ENCODE data around the gene CARMIL1.

CARMIL1 gene

DNA sequence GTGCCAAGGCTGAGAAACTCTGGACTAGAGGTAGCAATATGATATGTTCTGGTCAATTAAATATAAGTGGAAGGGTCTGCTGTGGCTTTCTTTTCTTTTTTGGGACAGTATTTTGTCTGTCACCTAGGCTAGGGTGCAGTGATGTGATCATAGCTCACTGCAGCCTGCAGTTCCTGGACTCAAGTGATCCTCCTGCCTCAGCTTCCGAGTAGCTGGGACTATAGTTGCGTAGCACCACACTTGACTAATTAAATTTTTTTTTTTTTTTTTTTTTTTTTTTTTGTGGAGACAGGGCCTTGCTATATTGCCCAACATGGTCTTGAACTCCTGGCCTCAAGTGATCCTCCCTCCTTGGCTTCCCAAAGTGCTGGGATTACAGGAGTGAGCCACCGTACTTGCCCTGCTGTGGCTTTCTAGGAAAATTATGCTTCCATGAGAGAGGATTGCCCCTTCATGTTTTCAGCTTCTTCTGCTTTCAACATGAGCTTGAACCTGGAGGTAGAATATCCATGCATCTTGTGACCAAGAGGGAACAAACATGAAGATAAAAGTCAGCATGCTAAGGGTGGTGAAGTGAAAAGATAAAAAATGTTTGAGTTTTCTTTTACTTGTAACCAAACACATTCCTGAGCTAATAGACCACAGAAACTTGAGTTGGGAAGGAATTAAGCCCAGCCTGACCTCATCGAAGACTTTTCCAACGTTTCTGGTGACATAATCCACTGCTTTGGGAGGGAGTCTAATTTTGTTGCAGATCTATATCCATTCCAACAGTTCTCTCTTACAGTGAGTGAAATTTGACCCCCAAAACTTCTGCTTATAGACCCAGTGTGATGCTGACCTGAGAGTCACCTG is 75.1 kb downstream of the CARMIL1 start:
- DNase-seq (ENCODE audit: insufficient read length, low spot score) (no peak), FAIRE-seq (no peak)
- TF ChIP-seq POU2F2 (IDR thresholded peaks at IDR 0.05; ENCODE audit: low read depth, low read length) (no peak), TAF1 (IDR thresholded peaks at IDR 0.05; ENCODE audit: low read depth, low read length) (no peak), POLR2AphosphoS5 (IDR thresholded peaks at IDR 0.05; ENCODE audit: low read depth, low read length) (no peak), POLR2A (IDR thresholded peaks at IDR 0.05; ENCODE audit: low read depth, low read length) (no peak), PAX5 (IDR thresholded peaks at IDR 0.05; ENCODE audit: insufficient read depth, low read length, severe bottlenecking) (no peak), SPI1 (IDR thresholded peaks at IDR 0.05; ENCODE audit: low read depth, low read length) (no peak)

DNA sequence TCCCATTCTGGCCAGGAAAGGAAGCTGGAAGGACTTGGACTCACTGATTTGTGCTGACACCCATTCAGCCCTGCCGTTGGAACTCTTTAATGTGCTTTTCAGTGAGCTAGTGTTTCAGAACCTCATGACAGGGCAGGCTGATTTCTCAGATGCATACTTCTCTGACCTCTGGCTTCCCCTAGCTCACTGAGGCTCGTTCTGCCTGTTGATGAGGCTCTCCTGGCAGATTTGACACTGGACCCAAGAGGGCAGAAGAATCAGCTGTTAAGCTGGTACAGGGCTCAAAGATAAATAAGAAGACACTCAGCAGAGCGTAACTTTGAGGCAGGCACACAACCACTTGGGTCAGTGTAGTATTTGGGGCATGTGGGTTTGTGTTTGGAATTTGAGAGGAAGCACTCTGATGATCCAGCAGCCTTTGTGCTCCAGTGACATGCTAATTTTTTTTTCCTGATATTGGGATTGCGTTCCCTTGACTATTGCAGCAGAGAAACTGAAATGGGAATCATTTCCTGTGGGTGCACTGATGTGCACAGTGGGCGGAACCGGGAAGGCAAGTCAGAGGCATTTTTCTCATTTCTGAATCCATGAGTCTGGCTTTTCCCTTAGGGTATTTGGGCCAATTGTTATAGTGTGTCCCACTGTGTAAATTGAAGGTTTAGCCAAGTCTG is 80.2 kb downstream of the CARMIL1 start:
- no peak for TF ChIP-seq PAX5 (IDR thresholded peaks at IDR 0.05; ENCODE audit: insufficient read depth, low read length, severe bottlenecking)
- TF ChIP-seq SPI1 (IDR thresholded peaks at IDR 0.05; ENCODE audit: low read depth, low read length): no peak
- TF ChIP-seq POLR2A (IDR thresholded peaks at IDR 0.05; ENCODE audit: low read depth, low read length): no peak
- no peak for TF ChIP-seq POLR2AphosphoS5 (IDR thresholded peaks at IDR 0.05; ENCODE audit: low read depth, low read length)
- TF ChIP-seq POU2F2 (IDR thresholded peaks at IDR 0.05; ENCODE audit: low read depth, low read length): no peak
- TF ChIP-seq TAF1 (IDR thresholded peaks at IDR 0.05; ENCODE audit: low read depth, low read length): no peak

GRCh38 chr6:25359891-25360290 is 80.7 kb downstream of the CARMIL1 start:
- TF ChIP-seq POU2F2 (IDR thresholded peaks at IDR 0.05; ENCODE audit: low read depth, low read length) (no peak), POLR2A (IDR thresholded peaks at IDR 0.05; ENCODE audit: low read depth, low read length) (no peak), SPI1 (IDR thresholded peaks at IDR 0.05; ENCODE audit: low read depth, low read length) (no peak), POLR2AphosphoS5 (IDR thresholded peaks at IDR 0.05; ENCODE audit: low read depth, low read length) (no peak), TAF1 (IDR thresholded peaks at IDR 0.05; ENCODE audit: low read depth, low read length) (no peak), PAX5 (IDR thresholded peaks at IDR 0.05; ENCODE audit: insufficient read depth, low read length, severe bottlenecking) (no peak)
- DNase-seq (ENCODE audit: insufficient read length, low spot score) (no peak), FAIRE-seq (no peak)

More for the DNA sequence above, 80.2 kb downstream of the CARMIL1 start:
- no peak for DNase-seq (ENCODE audit: insufficient read length, low spot score)
- no peak for FAIRE-seq

- DNase-seq (ENCODE audit: insufficient read length, low spot score) (no peak), FAIRE-seq (no peak)
- TF ChIP-seq POLR2A (IDR thresholded peaks at IDR 0.05; ENCODE audit: low read depth, low read length) (no peak), SPI1 (IDR thresholded peaks at IDR 0.05; ENCODE audit: low read depth, low read length) (no peak), PAX5 (IDR thresholded peaks at IDR 0.05; ENCODE audit: insufficient read depth, low read length, severe bottlenecking) (no peak), TAF1 (IDR thresholded peaks at IDR 0.05; ENCODE audit: low read depth, low read length) (no peak), POLR2AphosphoS5 (IDR thresholded peaks at IDR 0.05; ENCODE audit: low read depth, low read length) (no peak), POU2F2 (IDR thresholded peaks at IDR 0.05; ENCODE audit: low read depth, low read length) (no peak)
Measured at GRCh38 chr6:25360621-25361020, 81.4 kb downstream of the CARMIL1 start.

GRCh38 chr6:25363427-25363826 is 84.3 kb downstream of the CARMIL1 start:
- TF ChIP-seq SPI1 (IDR thresholded peaks at IDR 0.05; ENCODE audit: low read depth, low read length) (peak; percentile 37; the same call in 1 of the 2 replicates), POLR2A (IDR thresholded peaks at IDR 0.05; ENCODE audit: low read depth, low read length) (no peak), TAF1 (IDR thresholded peaks at IDR 0.05; ENCODE audit: low read depth, low read length) (no peak), POU2F2 (IDR thresholded peaks at IDR 0.05; ENCODE audit: low read depth, low read length) (no peak), POLR2AphosphoS5 (IDR thresholded peaks at IDR 0.05; ENCODE audit: low read depth, low read length) (no peak), PAX5 (IDR thresholded peaks at IDR 0.05; ENCODE audit: insufficient read depth, low read length, severe bottlenecking) (no peak)
- DNase-seq (ENCODE audit: insufficient read length, low spot score) (no peak), FAIRE-seq (no peak)

- TF ChIP-seq PAX5 (IDR thresholded peaks at IDR 0.05; ENCODE audit: insufficient read depth, low read length, severe bottlenecking) (no peak), POLR2AphosphoS5 (IDR thresholded peaks at IDR 0.05; ENCODE audit: low read depth, low read length) (no peak), POLR2A (IDR thresholded peaks at IDR 0.05; ENCODE audit: low read depth, low read length) (no peak), POU2F2 (IDR thresholded peaks at IDR 0.05; ENCODE audit: low read depth, low read length) (no peak), TAF1 (IDR thresholded peaks at IDR 0.05; ENCODE audit: low read depth, low read length) (no peak), SPI1 (IDR thresholded peaks at IDR 0.05; ENCODE audit: low read depth, low read length) (no peak)
- FAIRE-seq: no peak
Measured at GRCh38 chr6:25365154-25365553, 86.0 kb downstream of the CARMIL1 start.

GRCh38 chr6:25366903-25367545 is 87.8 kb downstream of the CARMIL1 start:
- FAIRE-seq (no peak), DNase-seq (ENCODE audit: insufficient read length, low spot score) (no peak)
- TF ChIP-seq PAX5 (IDR thresholded peaks at IDR 0.05; ENCODE audit: insufficient read depth, low read length, severe bottlenecking): no peak
- TF ChIP-seq POU2F2 (IDR thresholded peaks at IDR 0.05; ENCODE audit: low read depth, low read length): no peak
- TF ChIP-seq POLR2A (IDR thresholded peaks at IDR 0.05; ENCODE audit: low read depth, low read length): no peak
- no peak for TF ChIP-seq TAF1 (IDR thresholded peaks at IDR 0.05; ENCODE audit: low read depth, low read length)
- no peak for TF ChIP-seq POLR2AphosphoS5 (IDR thresholded peaks at IDR 0.05; ENCODE audit: low read depth, low read length)
- no peak for TF ChIP-seq SPI1 (IDR thresholded peaks at IDR 0.05; ENCODE audit: low read depth, low read length)

More at GRCh38 chr6:25365154-25365553, 86.0 kb downstream of the CARMIL1 start:
- DNase-seq (ENCODE audit: insufficient read length, low spot score): no peak

- DNase-seq (ENCODE audit: insufficient read length, low spot score) (no peak), FAIRE-seq (no peak)
Measured at GRCh38 chr6:25369036-25369432, 89.9 kb downstream of the CARMIL1 start.

More at GRCh38 chr6:25369036-25369432, 89.9 kb downstream of the CARMIL1 start:
- TF ChIP-seq TAF1 (IDR thresholded peaks at IDR 0.05; ENCODE audit: low read depth, low read length) (no peak), POLR2AphosphoS5 (IDR thresholded peaks at IDR 0.05; ENCODE audit: low read depth, low read length) (no peak), POLR2A (IDR thresholded peaks at IDR 0.05; ENCODE audit: low read depth, low read length) (no peak), POU2F2 (IDR thresholded peaks at IDR 0.05; ENCODE audit: low read depth, low read length) (no peak), SPI1 (IDR thresholded peaks at IDR 0.05; ENCODE audit: low read depth, low read length) (no peak), PAX5 (IDR thresholded peaks at IDR 0.05; ENCODE audit: insufficient read depth, low read length, severe bottlenecking) (no peak)
